PC-3 (cell line): ENCODE results near the gene NKIRAS1. TPM values are rescaled to one million over a fixed set of nuclear protein-coding genes. Genes with fewer than 3 reads are reported as not detected.

Experiments
- ATAC-seq: fragments of 200-7000 bp; cut with Tn5 transposase; 2 replicates; pipeline ENCODE4 v1.9.1; 2020; ENCODE audit warnings: mild to moderate bottlenecking, moderate library complexity
- Bru-seq: library from RNA; stranded (reverse); fragments of 400-500 nt; gene quantifications from one replicate; lab custom pipeline; 2021; lab: Mats Ljungman, UMichigan
- BruChase-seq, 2 experiments: library from RNA; stranded (reverse); fragments of 400-500 nt; gene quantifications; one replicate each; lab custom pipeline; 2021; lab: Mats Ljungman, UMichigan
- BruUV-seq: library from RNA; stranded (reverse); fragments of 400-500 nt; replicated peaks from 2 replicates; lab custom pipeline; 2021; lab: Mats Ljungman, UMichigan
- CTCF ChIA-PET: fragments of 300-600 bp; sonication (Branson Sonifier 250); formaldehyde crosslinking; loops from one replicate; lab custom pipeline; 2022; ENCODE audit warnings: antibody characterized with exemption; lab: Charles Lee
- POLR2A ChIA-PET: fragments of 300-600 bp; sonication (Branson Sonifier 250); formaldehyde crosslinking; loops from one replicate; lab custom pipeline; 2022; ENCODE audit warnings: antibody characterized with exemption; ENCODE audit not compliant: unreplicated experiment; lab: Charles Lee
- DNase-seq: peaks from one replicate; pipeline ENCODE4 v3.0.0-alpha.2; 2015
- H2AFZ ChIP-seq: fragments of 300-600 bp; sonication (generic); 2 replicates; pipeline ENCODE4 v1.6.0; 2016; ENCODE audit warnings: antibody characterized with exemption, low read length
- H3F3A ChIP-seq: fragments of 300-600 bp; sonication (generic); one replicate; pipeline ENCODE4 v1.6.0; 2017; ENCODE audit warnings: antibody characterized with exemption, low read length, control low read depth, mild to moderate bottlenecking; ENCODE audit not compliant: unreplicated experiment
- H3K27ac ChIP-seq: fragments of 300-600 bp; sonication (generic); 2 replicates; pipeline ENCODE4 v1.5.1; 2016; ENCODE audit warnings: mild to moderate bottlenecking, low read length
- H3K27me3 ChIP-seq: fragments of 300-600 bp; sonication (generic); 2 replicates; pipeline ENCODE4 v1.6.1; 2016; ENCODE audit warnings: low read length, mixed read lengths
- H3K36me3 ChIP-seq: fragments of 300-600 bp; sonication (generic); 2 replicates; pipeline ENCODE4 v1.6.1; 2016; ENCODE audit warnings: low read depth, mixed run types, low read length, mixed read lengths
- H3K4me1 ChIP-seq: fragments of 300-600 bp; sonication (generic); 2 replicates; pipeline ENCODE4 v1.5.1; 2016; ENCODE audit warnings: low read length; ENCODE audit not compliant: insufficient read depth
- H3K4me2 ChIP-seq: fragments of 300-600 bp; sonication (generic); 2 replicates; pipeline ENCODE4 v1.6.0; 2016; ENCODE audit warnings: low read length
- H3K4me3 ChIP-seq: fragments of 300-600 bp; sonication (generic); 2 replicates; pipeline ENCODE4 v1.5.1; 2016; ENCODE audit warnings: mild to moderate bottlenecking, low read length, mixed read lengths
- H3K79me2 ChIP-seq: fragments of 300-600 bp; sonication (generic); 2 replicates; pipeline ENCODE4 v1.6.1; 2017; ENCODE audit warnings: low read length, mixed read lengths
- H3K9ac ChIP-seq: fragments of 300-600 bp; sonication (generic); 2 replicates; pipeline ENCODE4 v1.6.0; 2016; ENCODE audit warnings: mild to moderate bottlenecking, low read length
- H3K9me2 ChIP-seq: fragments of 300-600 bp; sonication (generic); replicated peaks from 2 replicates; pipeline ENCODE4 v1.6.1; 2016; ENCODE audit warnings: mixed run types, low read length, mixed read lengths
- H3K9me3 ChIP-seq: fragments of 300-600 bp; sonication (generic); 2 replicates; pipeline ENCODE4 v1.6.1; 2016; ENCODE audit warnings: low read length, mixed read lengths
- H4K20me1 ChIP-seq: fragments of 300-600 bp; sonication (generic); 2 replicates; pipeline ENCODE4 v1.6.1; 2016; ENCODE audit warnings: low read length, mixed read lengths
- EZH2 ChIP-seq: fragments of 300-600 bp; sonication (generic); IDR thresholded peaks from one replicate; pipeline ENCODE4 v1.6.1; 2017; ENCODE audit warnings: antibody characterized with exemption, mild to moderate bottlenecking, low read length; ENCODE audit not compliant: unreplicated experiment
- EZH2phosphoT487 ChIP-seq: fragments of 300-600 bp; sonication (generic); IDR thresholded peaks from 2 replicates; pipeline ENCODE4 v1.6.1; 2018; ENCODE audit warnings: mild to moderate bottlenecking, antibody characterized with exemption, low read length, borderline replicate concordance
- intact Hi-C: fragments of 100-400 bp; cut with micrococcal nuclease; formaldehyde crosslinking; loops from 2 replicates; pipeline ENCODE4 v1.9.0; 2023
- long read RNA-seq: library from polyadenylated mRNA; unstranded; transcript quantifications from one replicate; pipeline ENCODE4 v2.0.0, GENCODE V29; 2021; ENCODE audit not compliant: unreplicated experiment
- total RNA-seq: library from RNA; depleted of rRNA; stranded (reverse); fragments of >200 nt; gene quantifications from 2 replicates; pipeline ENCODE4 v1.2.3, GENCODE V29; 2014; rRNA removed
- TF ChIP-seq, protein P1 (sequence below): fragments of 300-600 bp; sonication (generic); conservative IDR thresholded peaks from 2 replicates; pipeline ENCODE4 v1.5.1; 2017; ENCODE audit warnings: antibody characterized with exemption, low read depth, mild to moderate bottlenecking, low read length

Gene NKIRAS1
- total RNA-seq, result 12.7 and 14.9 TPM in 2 replicates
- Bru-seq, nascent RNA, result percentile 57 among the genes with signal in this experiment
- percentile 60 among the genes with signal in this experiment for BruChase-seq, experiment 1, labeled RNA remaining after a 6-hour chase
- percentile 60 among the genes with signal in this experiment for BruChase-seq, experiment 2, labeled RNA remaining after a 2-hour chase
- long read RNA-seq, transcript NKIRAS1-206 (5 exons, 2,014 nt), result major isoform, 29 of 43 reads
- long read RNA-seq, partial matches to known transcripts, result 1 of 43 reads
- long read RNA-seq, other reads (novel, unspliced or antisense), result 13 of 43 reads

DNA sequence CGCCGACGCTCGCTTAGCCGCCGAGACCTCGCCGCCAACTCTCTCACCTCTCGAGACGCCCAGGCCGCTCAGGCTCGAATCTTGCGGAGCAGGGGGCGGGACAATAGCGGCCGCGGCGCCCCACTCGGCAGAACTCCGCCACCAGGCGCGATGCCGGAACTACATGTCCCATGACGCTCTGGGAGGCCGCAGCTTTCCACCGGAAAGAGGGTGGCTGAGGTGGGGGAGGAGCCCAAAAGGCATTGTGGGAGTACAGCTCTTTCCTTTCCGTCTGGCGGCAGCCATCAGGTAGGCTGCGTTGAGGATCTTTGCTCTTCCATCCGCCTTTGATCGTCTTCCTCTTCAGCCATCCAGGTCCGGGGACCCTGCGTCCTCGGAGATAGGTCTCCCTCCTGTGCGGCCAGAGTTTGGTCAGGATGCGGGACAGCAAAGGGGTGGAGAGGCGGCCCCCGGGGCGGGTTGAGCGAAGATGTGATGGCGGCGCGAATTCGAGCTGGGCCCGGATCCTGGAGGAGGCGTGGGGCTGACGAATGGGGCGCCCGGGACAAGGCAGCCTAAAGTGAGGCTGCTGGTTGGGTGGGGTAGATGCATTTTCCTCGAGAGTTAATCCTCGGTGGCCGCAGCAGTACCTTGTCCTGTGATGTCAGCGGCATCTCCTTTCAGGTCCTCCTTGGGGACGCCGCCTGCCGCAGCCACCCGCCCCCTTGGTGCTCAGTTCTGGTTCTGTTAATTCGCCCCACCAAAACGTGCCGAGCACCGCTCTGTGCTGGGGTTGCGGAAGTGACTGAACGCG, at the start of gene NKIRAS1, which contains the start of gene RPL15:
TSS of gene NKIRAS1 (minus strand) at position 105 of the 793 bp plus-strand sequence. CDS start 6,086 bp downstream, outside the sequence.
TSS of gene RPL15 (plus strand) at position 247 of the 793 bp plus-strand sequence. CDS start 728 bp downstream, outside the sequence.
- CTCF ChIA-PET, result interaction anchor here (0.6 to 1.2 kb wide), 3 partner anchors 28 to 400 kb away, joined by 3 to 6 read pairs (median 4); no protein-coding TSS in a partner anchor
- peaks cover 7% of the 10 kb centered on the region for H3F3A ChIP-seq
- H3K9me3 ChIP-seq, result no peaks in the 10 kb centered on the region
- peaks cover 71% of the 10 kb centered on the region for H3K79me2 ChIP-seq
- H3K9ac ChIP-seq, result peak within 1 kb of the TSS; percentile 95
- peaks cover 30% of the 10 kb centered on the region for H3K36me3 ChIP-seq
- intact Hi-C loops, result loop anchor here (2.0 to 5.0 kb wide), 2 partner anchors 28 to 40 kb away; partner anchors contain the start of gene NR1D2
- POLR2A ChIA-PET, result interaction anchor here (0.5 to 1.1 kb wide), 17 partner anchors 9 to 1983 kb away, joined by 3 to 9 read pairs (median 4); no protein-coding TSS in a partner anchor
- H2AFZ ChIP-seq, result peak within 1 kb of the TSS; percentile 84
- TSS peak; percentile 40 for BruUV-seq
- H4K20me1 ChIP-seq, result peaks cover 44% of the 10 kb centered on the region
- TF ChIP-seq EZH2phosphoT487, result no peak
- no peak for TF ChIP-seq EZH2
- TF ChIP-seq, protein P1, sequence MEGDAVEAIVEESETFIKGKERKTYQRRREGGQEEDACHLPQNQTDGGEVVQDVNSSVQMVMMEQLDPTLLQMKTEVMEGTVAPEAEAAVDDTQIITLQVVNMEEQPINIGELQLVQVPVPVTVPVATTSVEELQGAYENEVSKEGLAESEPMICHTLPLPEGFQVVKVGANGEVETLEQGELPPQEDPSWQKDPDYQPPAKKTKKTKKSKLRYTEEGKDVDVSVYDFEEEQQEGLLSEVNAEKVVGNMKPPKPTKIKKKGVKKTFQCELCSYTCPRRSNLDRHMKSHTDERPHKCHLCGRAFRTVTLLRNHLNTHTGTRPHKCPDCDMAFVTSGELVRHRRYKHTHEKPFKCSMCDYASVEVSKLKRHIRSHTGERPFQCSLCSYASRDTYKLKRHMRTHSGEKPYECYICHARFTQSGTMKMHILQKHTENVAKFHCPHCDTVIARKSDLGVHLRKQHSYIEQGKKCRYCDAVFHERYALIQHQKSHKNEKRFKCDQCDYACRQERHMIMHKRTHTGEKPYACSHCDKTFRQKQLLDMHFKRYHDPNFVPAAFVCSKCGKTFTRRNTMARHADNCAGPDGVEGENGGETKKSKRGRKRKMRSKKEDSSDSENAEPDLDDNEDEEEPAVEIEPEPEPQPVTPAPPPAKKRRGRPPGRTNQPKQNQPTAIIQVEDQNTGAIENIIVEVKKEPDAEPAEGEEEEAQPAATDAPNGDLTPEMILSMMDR, result no peak
- H3K4me2 ChIP-seq, result peak within 1 kb of the TSS; percentile 95
- no peaks in the 10 kb centered on the region for H3K9me2 ChIP-seq
- no peaks in the 10 kb centered on the region for H3K27me3 ChIP-seq
- H3K4me3 ChIP-seq, result peak within 1 kb of the TSS; percentile 91
- ATAC-seq (peak; percentile 91), DNase-seq (peak; percentile 98)
- peaks cover 32% of the 10 kb centered on the region for H3K4me1 ChIP-seq
- peak within 1 kb of the TSS; percentile 48 for H3K27ac ChIP-seq

DNA sequence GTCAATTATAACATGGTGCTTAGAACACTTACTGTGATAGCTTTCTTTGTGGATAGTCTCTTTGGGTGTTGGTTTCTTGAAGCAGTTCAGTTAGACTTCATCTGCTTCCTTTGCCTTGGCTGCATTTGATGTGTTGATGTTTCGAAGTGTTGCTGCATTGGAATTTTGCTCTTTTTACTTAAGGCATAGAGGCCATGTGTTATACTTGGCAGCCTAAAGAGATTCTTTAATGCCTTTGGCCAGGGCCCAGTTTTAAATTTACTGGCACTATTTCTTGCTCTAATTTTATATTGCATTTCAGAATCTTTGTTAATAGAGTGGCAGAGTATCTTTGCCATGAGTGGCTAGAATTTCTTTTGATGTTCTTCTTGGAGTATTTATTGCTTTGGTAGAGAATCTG, 49.5 kb upstream of the NKIRAS1 start:
- H4K20me1 ChIP-seq, result peaks cover 14% of the 10 kb centered on the region
- no peak overlapping the region for H2AFZ ChIP-seq
- no peaks in the 10 kb centered on the region for H3K27me3 ChIP-seq
- H3K9me2 ChIP-seq, result no peaks in the 10 kb centered on the region
- H3K36me3 ChIP-seq, result peaks cover 27% of the 10 kb centered on the region
- no TSS peak for BruUV-seq
- H3K9me3 ChIP-seq, result no peaks in the 10 kb centered on the region
- no peak overlapping the region for H3K4me3 ChIP-seq
- ChIA-PET POLR2A (no interaction called here), CTCF (no interaction called here)
- intact Hi-C loops, result no loop called here
- no peaks in the 10 kb centered on the region for H3F3A ChIP-seq
- no peak overlapping the region for H3K27ac ChIP-seq
- H3K9ac ChIP-seq, result no peak overlapping the region
- H3K79me2 ChIP-seq, result peaks cover 26% of the 10 kb centered on the region
- H3K4me2 ChIP-seq, result no peak overlapping the region
- ATAC-seq (no peak), DNase-seq (no peak)
- H3K4me1 ChIP-seq, result peaks cover 33% of the 10 kb centered on the region
- TF ChIP-seq EZH2, result no peak
- TF ChIP-seq, protein P1, result no peak
- no peak for TF ChIP-seq EZH2phosphoT487
